GM23338 (cell line): ENCODE data around the gene TGFBR1. TPM values are rescaled to one million over a fixed set of nuclear protein-coding genes. Genes with fewer than 3 reads are reported as not detected.

ENCODE experiments used
- ATAC-seq: fragments of 200-7000 bp; cut with Tn5 transposase; 3 replicates; pipeline ENCODE4 v1.9.1; 2020
- DNase-seq: peaks from one replicate; pipeline ENCODE4 v3.0.0-alpha.2; 2015; ENCODE audit warnings: low spot score
- H2AFZ ChIP-seq: fragments of 200-600 bp; sonication (generic); 2 replicates; pipeline ENCODE4 v1.8.0; 2016; ENCODE audit warnings: antibody characterized with exemption, mild to moderate bottlenecking, moderate library complexity
- H3F3A ChIP-seq: fragments of 200-600 bp; sonication (generic); replicated peaks from 2 replicates; pipeline ENCODE4 v1.8.0; 2017; ENCODE audit warnings: antibody characterized with exemption, mixed run types, low read depth
- H3K27ac ChIP-seq: fragments of 200-600 bp; sonication (generic); 2 replicates; pipeline ENCODE4 v1.6.1; 2016; ENCODE audit warnings: low read depth
- H3K27me3 ChIP-seq: fragments of 200-600 bp; sonication (generic); 2 replicates; pipeline ENCODE4 v1.8.0; 2016; ENCODE audit warnings: mild to moderate bottlenecking, mixed run types, moderate library complexity; ENCODE audit not compliant: insufficient read depth
- H3K36me3 ChIP-seq: fragments of 200-600 bp; sonication (generic); 2 replicates; pipeline ENCODE4 v1.8.0; 2016; ENCODE audit warnings: mild to moderate bottlenecking; ENCODE audit not compliant: insufficient read depth
- H3K4me1 ChIP-seq: fragments of 200-600 bp; sonication (generic); 2 replicates; pipeline ENCODE4 v1.8.0; 2016; ENCODE audit warnings: mild to moderate bottlenecking, moderate library complexity; ENCODE audit not compliant: insufficient read depth
- H3K4me2 ChIP-seq: fragments of 200-600 bp; sonication (generic); 2 replicates; pipeline ENCODE4 v1.7.1; 2017; ENCODE audit warnings: mixed run types
- H3K4me3 ChIP-seq: fragments of 200-600 bp; sonication (generic); 2 replicates; pipeline ENCODE4 v1.6.1; 2016; ENCODE audit warnings: mixed run types
- H3K79me2 ChIP-seq: fragments of 200-600 bp; sonication (generic); replicated peaks from 2 replicates; pipeline ENCODE4 v1.8.0; 2017; ENCODE audit warnings: mild to moderate bottlenecking; ENCODE audit not compliant: insufficient read depth
- H3K9me2 ChIP-seq: fragments of 200-600 bp; sonication (generic); 2 replicates; pipeline ENCODE4 v1.8.0; 2017; ENCODE audit not compliant: insufficient read depth
- H4K20me1 ChIP-seq: fragments of 200-600 bp; sonication (generic); replicated peaks from 2 replicates; pipeline ENCODE4 v1.8.0; 2017; ENCODE audit warnings: mild to moderate bottlenecking; ENCODE audit not compliant: insufficient read depth
- H3K27ac Mint-ChIP-seq: 2 replicates; pipeline ENCODE4 v1.8.0; 2020; ENCODE audit warnings: inconsistent platforms, mild to moderate bottlenecking, moderate library complexity, mixed read lengths
- H3K27me3 Mint-ChIP-seq: 3 replicates; pipeline ENCODE4 v1.8.0; 2022; ENCODE audit warnings: low read depth, mild to moderate bottlenecking, moderate library complexity, mixed read lengths, inconsistent platforms; ENCODE audit not compliant: insufficient read depth, poor library complexity
- H3K36me3 Mint-ChIP-seq: 3 replicates; pipeline ENCODE4 v1.8.0; 2021; ENCODE audit warnings: low read depth, mild to moderate bottlenecking, inconsistent platforms, moderate library complexity, mixed read lengths
- H3K4me1 Mint-ChIP-seq: 3 replicates; pipeline ENCODE4 v1.8.0; 2020; ENCODE audit warnings: mild to moderate bottlenecking, inconsistent platforms, mixed read lengths
- H3K4me3 Mint-ChIP-seq: 3 replicates; pipeline ENCODE4 v1.8.0; 2021; ENCODE audit warnings: moderate library complexity, mild to moderate bottlenecking, inconsistent platforms, mixed read lengths
- H3K9me3 Mint-ChIP-seq: 3 replicates; pipeline ENCODE4 v1.8.0; 2020; ENCODE audit warnings: moderate library complexity, mild to moderate bottlenecking, inconsistent platforms, mixed read lengths
- CREB1 ChIP-seq: fragments of 250-450 bp; sonication (Bioruptor Pico); IDR thresholded peaks from 2 replicates; pipeline ENCODE4 v1.5.0; 2020; ENCODE audit warnings: low read depth, mild to moderate bottlenecking, moderate library complexity
- CTCF ChIP-seq, 2 experiments: fragments of 200-600 bp in 1 of 2; sonication (generic) in 1 of 2; conservative IDR thresholded peaks; 2 replicates each; pipeline versions ENCODE4 v1.5.1 to v1.6.1; 2016 to 2017; ENCODE audit warnings: antibody characterized with exemption in 2 of 2, low read depth in 2 of 2, mild to moderate bottlenecking in 2 of 2, moderate library complexity in 1 of 2
- EZH2 ChIP-seq: fragments of 200-600 bp; sonication (generic); IDR thresholded peaks from one replicate; pipeline ENCODE4 v1.8.0; 2017; ENCODE audit warnings: antibody characterized with exemption, mild to moderate bottlenecking, low read depth; ENCODE audit not compliant: unreplicated experiment
- EZH2phosphoT487 ChIP-seq: fragments of 200-600 bp; sonication (generic); IDR thresholded peaks from one replicate; pipeline ENCODE4 v1.8.1; 2018; ENCODE audit warnings: antibody characterized with exemption; ENCODE audit not compliant: unreplicated experiment
- JUNB ChIP-seq: IDR thresholded peaks from one replicate; pipeline ENCODE4 v1.6.1; 2016; ENCODE audit warnings: antibody characterized with exemption; ENCODE audit not compliant: unreplicated experiment
- NANOG ChIP-seq: IDR thresholded peaks from 2 replicates; pipeline ENCODE4 v1.6.1; 2016; ENCODE audit warnings: antibody characterized with exemption, borderline replicate concordance
- POLR2AphosphoS5 ChIP-seq: IDR thresholded peaks from 2 replicates; pipeline ENCODE4 v1.6.1; 2016; ENCODE audit warnings: antibody characterized with exemption, low read depth
- STAT1 ChIP-seq: IDR thresholded peaks from one replicate; pipeline ENCODE4 v1.6.1; 2016; ENCODE audit warnings: antibody characterized with exemption; ENCODE audit not compliant: unreplicated experiment
- ZNF114 ChIP-seq: fragments of 250-450 bp; sonication (Bioruptor Pico); IDR thresholded peaks from 2 replicates; pipeline ENCODE4 v1.5.0; 2020; ENCODE audit warnings: mild to moderate bottlenecking, moderate library complexity
- ZNF331 ChIP-seq: fragments of 250-450 bp; sonication (Bioruptor Pico); IDR thresholded peaks from 2 replicates; pipeline ENCODE4 v1.5.0; 2020; ENCODE audit warnings: low read depth, mild to moderate bottlenecking, moderate library complexity
- polyA plus RNA-seq: library from polyadenylated mRNA; unstranded; fragments of >200 nt; fragmentation: Nextera tagmentation; extraction: Ambion mirVana; gene quantifications from 2 replicates; pipeline ENCODE4 v1.2.1, GENCODE V29; 2016
- total RNA-seq: library from RNA; depleted of rRNA; stranded (reverse); fragments of >200 nt; shearing (Covaris generic); gene quantifications from 2 replicates; pipeline ENCODE4 v1.2.3, GENCODE V29; 2014
- TF ChIP-seq, protein P1 (sequence below): IDR thresholded peaks from 2 replicates; pipeline ENCODE4 v1.6.1; 2016; ENCODE audit warnings: antibody characterized with exemption
- TF ChIP-seq, protein P2 (sequence below): IDR thresholded peaks from one replicate; pipeline ENCODE4 v1.6.1; 2018; ENCODE audit warnings: antibody characterized with exemption; ENCODE audit not compliant: unreplicated experiment
- TF ChIP-seq, protein P3 (sequence below): fragments of 250-450 bp; sonication (Bioruptor Pico); IDR thresholded peaks from 2 replicates; pipeline ENCODE4 v1.5.0; 2020; ENCODE audit warnings: mild to moderate bottlenecking, moderate library complexity

The TGFBR1 gene
- total and polyA plus RNA-seq, 2 experiments from 2014 or later = 9.3 to 40.2 TPM

DNA sequence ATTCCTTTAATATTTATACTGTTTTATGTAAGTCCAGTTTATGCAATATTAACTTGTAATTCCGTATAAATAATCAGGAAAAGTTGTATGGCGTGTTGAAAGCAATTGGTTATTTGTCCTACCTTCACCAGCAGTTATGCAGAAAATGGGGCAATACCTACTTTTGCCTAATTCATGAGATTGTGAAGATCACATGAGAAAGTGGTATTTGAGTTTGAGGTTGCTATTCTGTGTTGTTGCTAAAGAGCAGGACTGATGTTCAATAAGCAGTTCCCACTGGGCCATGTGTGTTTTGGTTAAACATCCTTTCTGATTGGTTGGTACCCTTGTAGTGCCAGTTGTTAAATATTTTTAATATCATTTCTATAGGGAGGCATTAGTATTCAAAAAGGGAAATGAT is 3.2 kb downstream of the TGFBR1 start:
- H4K20me1 ChIP-seq = peaks cover 43% of the 10 kb centered on the region
- Mint-ChIP-seq H3K9me3 (no peaks in the 10 kb centered on the region; the same call in 2 of the 3 replicates), H3K27ac (no peak overlapping the region), H3K36me3 (no peaks in the 10 kb centered on the region; the same call in 2 of the 3 replicates), H3K4me3 (no peak overlapping the region), H3K27me3 (peaks cover 3% of the 10 kb centered on the region), H3K4me1 (peaks cover 51% of the 10 kb centered on the region)
- no peaks in the 10 kb centered on the region for H3K9me2 ChIP-seq
- TF ChIP-seq, protein P1, sequence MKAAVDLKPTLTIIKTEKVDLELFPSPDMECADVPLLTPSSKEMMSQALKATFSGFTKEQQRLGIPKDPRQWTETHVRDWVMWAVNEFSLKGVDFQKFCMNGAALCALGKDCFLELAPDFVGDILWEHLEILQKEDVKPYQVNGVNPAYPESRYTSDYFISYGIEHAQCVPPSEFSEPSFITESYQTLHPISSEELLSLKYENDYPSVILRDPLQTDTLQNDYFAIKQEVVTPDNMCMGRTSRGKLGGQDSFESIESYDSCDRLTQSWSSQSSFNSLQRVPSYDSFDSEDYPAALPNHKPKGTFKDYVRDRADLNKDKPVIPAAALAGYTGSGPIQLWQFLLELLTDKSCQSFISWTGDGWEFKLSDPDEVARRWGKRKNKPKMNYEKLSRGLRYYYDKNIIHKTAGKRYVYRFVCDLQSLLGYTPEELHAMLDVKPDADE = no peak
- TF ChIP-seq EZH2 (no peak), STAT1 (no peak), CREB1 (no peak), POLR2AphosphoS5 (no peak), NANOG (no peak), EZH2phosphoT487 (no peak), CTCF (conservative IDR thresholded peaks at IDR 0.05; ENCODE audit: low read depth in 2 of 2) (no peak), JUNB (no peak), ZNF331 (CRISPR knock-in tag) (no peak), ZNF114 (CRISPR knock-in tag) (no peak)
- TF ChIP-seq, protein P2, sequence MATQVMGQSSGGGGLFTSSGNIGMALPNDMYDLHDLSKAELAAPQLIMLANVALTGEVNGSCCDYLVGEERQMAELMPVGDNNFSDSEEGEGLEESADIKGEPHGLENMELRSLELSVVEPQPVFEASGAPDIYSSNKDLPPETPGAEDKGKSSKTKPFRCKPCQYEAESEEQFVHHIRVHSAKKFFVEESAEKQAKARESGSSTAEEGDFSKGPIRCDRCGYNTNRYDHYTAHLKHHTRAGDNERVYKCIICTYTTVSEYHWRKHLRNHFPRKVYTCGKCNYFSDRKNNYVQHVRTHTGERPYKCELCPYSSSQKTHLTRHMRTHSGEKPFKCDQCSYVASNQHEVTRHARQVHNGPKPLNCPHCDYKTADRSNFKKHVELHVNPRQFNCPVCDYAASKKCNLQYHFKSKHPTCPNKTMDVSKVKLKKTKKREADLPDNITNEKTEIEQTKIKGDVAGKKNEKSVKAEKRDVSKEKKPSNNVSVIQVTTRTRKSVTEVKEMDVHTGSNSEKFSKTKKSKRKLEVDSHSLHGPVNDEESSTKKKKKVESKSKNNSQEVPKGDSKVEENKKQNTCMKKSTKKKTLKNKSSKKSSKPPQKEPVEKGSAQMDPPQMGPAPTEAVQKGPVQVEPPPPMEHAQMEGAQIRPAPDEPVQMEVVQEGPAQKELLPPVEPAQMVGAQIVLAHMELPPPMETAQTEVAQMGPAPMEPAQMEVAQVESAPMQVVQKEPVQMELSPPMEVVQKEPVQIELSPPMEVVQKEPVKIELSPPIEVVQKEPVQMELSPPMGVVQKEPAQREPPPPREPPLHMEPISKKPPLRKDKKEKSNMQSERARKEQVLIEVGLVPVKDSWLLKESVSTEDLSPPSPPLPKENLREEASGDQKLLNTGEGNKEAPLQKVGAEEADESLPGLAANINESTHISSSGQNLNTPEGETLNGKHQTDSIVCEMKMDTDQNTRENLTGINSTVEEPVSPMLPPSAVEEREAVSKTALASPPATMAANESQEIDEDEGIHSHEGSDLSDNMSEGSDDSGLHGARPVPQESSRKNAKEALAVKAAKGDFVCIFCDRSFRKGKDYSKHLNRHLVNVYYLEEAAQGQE = no peak
- TF ChIP-seq, protein P3, sequence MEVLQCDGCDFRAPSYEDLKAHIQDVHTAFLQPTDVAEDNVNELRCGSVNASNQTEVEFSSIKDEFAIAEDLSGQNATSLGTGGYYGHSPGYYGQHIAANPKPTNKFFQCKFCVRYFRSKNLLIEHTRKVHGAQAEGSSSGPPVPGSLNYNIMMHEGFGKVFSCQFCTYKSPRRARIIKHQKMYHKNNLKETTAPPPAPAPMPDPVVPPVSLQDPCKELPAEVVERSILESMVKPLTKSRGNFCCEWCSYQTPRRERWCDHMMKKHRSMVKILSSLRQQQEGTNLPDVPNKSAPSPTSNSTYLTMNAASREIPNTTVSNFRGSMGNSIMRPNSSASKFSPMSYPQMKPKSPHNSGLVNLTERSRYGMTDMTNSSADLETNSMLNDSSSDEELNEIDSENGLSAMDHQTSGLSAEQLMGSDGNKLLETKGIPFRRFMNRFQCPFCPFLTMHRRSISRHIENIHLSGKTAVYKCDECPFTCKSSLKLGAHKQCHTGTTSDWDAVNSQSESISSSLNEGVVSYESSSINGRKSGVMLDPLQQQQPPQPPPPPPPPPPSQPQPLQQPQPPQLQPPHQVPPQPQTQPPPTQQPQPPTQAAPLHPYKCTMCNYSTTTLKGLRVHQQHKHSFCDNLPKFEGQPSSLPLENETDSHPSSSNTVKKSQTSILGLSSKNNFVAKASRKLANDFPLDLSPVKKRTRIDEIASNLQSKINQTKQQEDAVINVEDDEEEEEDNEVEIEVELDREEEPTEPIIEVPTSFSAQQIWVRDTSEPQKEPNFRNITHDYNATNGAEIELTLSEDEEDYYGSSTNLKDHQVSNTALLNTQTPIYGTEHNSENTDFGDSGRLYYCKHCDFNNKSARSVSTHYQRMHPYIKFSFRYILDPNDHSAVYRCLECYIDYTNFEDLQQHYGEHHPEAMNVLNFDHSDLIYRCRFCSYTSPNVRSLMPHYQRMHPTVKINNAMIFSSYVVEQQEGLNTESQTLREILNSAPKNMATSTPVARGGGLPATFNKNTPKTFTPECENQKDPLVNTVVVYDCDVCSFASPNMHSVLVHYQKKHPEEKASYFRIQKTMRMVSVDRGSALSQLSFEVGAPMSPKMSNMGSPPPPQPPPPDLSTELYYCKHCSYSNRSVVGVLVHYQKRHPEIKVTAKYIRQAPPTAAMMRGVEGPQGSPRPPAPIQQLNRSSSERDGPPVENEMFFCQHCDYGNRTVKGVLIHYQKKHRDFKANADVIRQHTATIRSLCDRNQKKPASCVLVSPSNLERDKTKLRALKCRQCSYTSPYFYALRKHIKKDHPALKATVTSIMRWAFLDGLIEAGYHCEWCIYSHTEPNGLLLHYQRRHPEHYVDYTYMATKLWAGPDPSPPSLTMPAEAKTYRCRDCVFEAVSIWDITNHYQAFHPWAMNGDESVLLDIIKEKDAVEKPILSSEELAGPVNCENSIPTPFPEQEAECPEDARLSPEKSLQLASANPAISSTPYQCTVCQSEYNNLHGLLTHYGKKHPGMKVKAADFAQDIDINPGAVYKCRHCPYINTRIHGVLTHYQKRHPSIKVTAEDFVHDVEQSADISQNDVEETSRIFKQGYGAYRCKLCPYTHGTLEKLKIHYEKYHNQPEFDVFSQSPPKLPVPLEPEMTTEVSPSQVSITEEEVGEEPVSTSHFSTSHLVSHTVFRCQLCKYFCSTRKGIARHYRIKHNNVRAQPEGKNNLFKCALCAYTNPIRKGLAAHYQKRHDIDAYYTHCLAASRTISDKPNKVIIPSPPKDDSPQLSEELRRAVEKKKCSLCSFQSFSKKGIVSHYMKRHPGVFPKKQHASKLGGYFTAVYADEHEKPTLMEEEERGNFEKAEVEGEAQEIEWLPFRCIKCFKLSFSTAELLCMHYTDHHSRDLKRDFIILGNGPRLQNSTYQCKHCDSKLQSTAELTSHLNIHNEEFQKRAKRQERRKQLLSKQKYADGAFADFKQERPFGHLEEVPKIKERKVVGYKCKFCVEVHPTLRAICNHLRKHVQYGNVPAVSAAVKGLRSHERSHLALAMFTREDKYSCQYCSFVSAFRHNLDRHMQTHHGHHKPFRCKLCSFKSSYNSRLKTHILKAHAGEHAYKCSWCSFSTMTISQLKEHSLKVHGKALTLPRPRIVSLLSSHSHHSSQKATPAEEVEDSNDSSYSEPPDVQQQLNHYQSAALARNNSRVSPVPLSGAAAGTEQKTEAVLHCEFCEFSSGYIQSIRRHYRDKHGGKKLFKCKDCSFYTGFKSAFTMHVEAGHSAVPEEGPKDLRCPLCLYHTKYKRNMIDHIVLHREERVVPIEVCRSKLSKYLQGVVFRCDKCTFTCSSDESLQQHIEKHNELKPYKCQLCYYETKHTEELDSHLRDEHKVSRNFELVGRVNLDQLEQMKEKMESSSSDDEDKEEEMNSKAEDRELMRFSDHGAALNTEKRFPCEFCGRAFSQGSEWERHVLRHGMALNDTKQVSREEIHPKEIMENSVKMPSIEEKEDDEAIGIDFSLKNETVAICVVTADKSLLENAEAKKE = no peak
- H3K36me3 ChIP-seq = no peaks in the 10 kb centered on the region
- ATAC-seq = no peak
- peaks cover 12% of the 10 kb centered on the region for H3F3A ChIP-seq
- no peak overlapping the region for H3K4me2 ChIP-seq
- H3K27ac ChIP-seq = no peak overlapping the region
- H3K4me3 ChIP-seq = no peak overlapping the region
- peaks cover 75% of the 10 kb centered on the region for H3K79me2 ChIP-seq
- H2AFZ ChIP-seq = no peak overlapping the region
- peaks cover 14% of the 10 kb centered on the region; the same call in 1 of the 2 replicates for H3K27me3 ChIP-seq
- peaks cover 57% of the 10 kb centered on the region for H3K4me1 ChIP-seq
- DNase-seq = no peak
